Measurements from ENCODE around the gene RPRM.
A peak's percentile ranks its signal among the peaks of the same experiment; 100 is the strongest.

Gene RPRM

DNA sequence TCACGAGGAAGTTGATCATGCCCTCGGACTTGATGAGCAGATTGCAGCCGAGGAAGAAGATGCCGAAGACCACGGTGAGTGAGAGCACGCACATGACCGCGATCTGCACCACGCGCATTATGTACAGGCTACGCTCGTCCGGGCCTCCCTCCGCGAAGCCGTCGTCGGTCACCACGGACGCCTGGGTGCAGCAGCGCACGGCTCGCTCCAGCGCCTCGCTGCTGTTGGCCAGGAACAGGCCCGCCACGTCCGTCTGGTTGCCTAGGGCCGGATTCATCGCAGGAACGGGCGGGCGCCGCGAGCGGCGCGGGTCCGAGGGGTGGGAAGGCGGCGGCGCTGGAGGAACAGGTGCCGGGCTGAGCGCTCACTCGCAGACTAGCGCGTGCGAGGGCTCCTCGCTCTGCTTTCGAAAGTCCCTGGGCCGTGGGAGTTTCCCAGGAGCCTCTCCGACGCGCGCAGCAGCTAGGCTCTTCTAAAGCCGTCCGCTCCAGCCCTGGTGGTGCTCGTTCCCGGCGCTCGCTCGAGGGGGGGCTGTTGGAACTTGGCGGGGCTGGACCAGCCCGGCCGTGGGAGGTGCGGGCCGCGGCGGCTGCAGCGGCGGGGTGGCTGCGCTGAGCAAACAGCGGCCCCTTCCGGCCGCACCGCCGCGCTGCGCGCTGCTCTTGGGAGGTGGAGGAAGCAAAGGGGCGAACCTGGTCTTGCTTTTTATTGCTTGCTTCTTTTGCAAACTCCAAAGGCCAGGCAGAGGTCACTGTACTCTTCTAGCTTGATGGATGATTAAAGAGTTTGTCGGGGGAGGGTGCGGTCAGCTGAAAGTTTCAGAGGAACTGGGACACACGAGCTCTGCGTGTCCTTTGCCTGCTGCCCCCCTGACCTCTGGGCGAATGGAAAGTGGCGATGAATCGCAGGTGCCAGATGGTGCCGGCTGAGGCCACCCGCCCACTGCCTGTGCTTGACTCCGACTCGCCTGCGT lies at the start of gene RPRM:
TSS of gene RPRM (minus strand) at position 474 of the 973 bp plus-strand sequence. CDS start at position 277, 197 bp downstream.
- no peaks in the 10 kb centered on the region for H3K4me1 ChIP-seq (ENCODE audit: low read depth, poor library complexity, severe bottlenecking)
- peak within 1 kb of the TSS; percentile 32; the same call in 1 of the 2 replicates for H3K9ac ChIP-seq
- TF ChIP-seq, protein P1, sequence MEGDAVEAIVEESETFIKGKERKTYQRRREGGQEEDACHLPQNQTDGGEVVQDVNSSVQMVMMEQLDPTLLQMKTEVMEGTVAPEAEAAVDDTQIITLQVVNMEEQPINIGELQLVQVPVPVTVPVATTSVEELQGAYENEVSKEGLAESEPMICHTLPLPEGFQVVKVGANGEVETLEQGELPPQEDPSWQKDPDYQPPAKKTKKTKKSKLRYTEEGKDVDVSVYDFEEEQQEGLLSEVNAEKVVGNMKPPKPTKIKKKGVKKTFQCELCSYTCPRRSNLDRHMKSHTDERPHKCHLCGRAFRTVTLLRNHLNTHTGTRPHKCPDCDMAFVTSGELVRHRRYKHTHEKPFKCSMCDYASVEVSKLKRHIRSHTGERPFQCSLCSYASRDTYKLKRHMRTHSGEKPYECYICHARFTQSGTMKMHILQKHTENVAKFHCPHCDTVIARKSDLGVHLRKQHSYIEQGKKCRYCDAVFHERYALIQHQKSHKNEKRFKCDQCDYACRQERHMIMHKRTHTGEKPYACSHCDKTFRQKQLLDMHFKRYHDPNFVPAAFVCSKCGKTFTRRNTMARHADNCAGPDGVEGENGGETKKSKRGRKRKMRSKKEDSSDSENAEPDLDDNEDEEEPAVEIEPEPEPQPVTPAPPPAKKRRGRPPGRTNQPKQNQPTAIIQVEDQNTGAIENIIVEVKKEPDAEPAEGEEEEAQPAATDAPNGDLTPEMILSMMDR (conservative IDR thresholded peaks at IDR 0.05; ENCODE audit: low read depth, low read length): peak; percentile 79
- H3K27me3 ChIP-seq (ENCODE audit: insufficient read depth, low read depth): no peaks in the 10 kb centered on the region
- no peaks in the 10 kb centered on the region for H4K20me1 ChIP-seq (ENCODE audit: insufficient read depth)
- no peak within 1 kb of the TSS for H3K4me3 ChIP-seq (IDR thresholded peaks at IDR 0.05; ENCODE audit: insufficient read depth, low read depth, low read length)
- H3K27ac ChIP-seq: no peak within 1 kb of the TSS
- H3K79me2 ChIP-seq (ENCODE audit: insufficient read depth, low read depth): no peaks in the 10 kb centered on the region
- peak within 1 kb of the TSS; percentile 48 for H2AFZ ChIP-seq (ENCODE audit: low read depth)
- no peaks in the 10 kb centered on the region for H3K36me3 ChIP-seq (ENCODE audit: insufficient read depth)
- peak within 1 kb of the TSS; percentile 50; the same call in 1 of the 2 replicates for H3K4me2 ChIP-seq

DNA sequence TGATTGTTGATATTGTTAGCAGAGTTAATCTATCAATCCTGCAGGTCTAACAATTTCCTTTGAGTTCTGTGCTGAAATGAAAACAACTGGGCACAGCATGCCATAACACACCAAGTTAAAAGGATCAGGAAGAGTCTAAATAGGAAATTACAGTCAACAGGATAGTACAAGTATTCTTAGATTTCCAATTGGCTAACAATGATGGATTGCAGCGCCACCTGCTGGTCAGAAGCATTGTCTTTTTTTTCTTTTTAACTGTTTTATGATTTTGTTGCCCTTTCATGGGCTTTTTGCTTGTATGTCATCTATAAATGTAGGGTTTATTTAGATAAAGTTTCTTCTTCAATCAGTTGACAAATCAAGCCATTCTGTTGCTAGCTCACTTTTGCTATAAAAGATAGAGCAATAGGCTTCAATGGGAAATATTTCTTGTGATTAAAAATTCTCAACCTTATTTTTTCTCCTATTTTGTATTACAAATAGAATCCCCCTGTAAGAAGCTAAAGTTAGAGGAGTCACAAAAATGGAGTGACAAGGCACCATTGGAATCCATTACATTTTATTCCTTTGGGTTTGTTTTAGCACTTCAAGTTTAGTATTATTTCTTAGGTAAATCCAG lies 40.8 kb upstream of the RPRM start:
- Histone ChIP-seq H3K9ac (no peak overlapping the region), H3K4me2 (no peak overlapping the region), H3K79me2 (ENCODE audit: insufficient read depth, low read depth) (no peaks in the 10 kb centered on the region), H3K36me3 (ENCODE audit: insufficient read depth) (no peaks in the 10 kb centered on the region), H3K4me1 (ENCODE audit: low read depth, poor library complexity, severe bottlenecking) (no peaks in the 10 kb centered on the region), H3K27me3 (ENCODE audit: insufficient read depth, low read depth) (no peaks in the 10 kb centered on the region), H3K27ac (no peak overlapping the region), H3K4me3 (IDR thresholded peaks at IDR 0.05; ENCODE audit: insufficient read depth, low read depth, low read length) (no peak overlapping the region), H2AFZ (ENCODE audit: low read depth) (no peak overlapping the region), H4K20me1 (ENCODE audit: insufficient read depth) (no peaks in the 10 kb centered on the region)
- TF ChIP-seq, protein P1 (conservative IDR thresholded peaks at IDR 0.05; ENCODE audit: low read depth, low read length): peak; percentile 91

DNA sequence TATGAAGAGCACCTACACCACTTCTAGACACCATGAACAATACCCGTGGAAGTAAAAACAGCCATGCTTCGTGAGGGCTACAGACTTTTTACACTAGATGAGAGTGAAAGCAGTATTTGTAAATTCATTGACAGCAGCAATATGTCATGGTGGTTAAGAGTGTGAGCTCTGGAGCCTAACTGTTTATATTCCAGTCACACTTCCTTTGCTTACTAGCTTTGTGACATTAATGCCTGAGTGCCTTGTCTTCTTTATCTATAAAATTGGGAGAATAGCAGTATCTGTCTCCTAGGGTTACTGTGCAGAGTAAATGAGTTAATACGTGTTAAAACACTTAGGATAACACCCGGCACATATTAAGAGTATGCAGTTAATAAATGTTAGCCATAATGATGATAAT lies 33.8 kb upstream of the RPRM start:
- Histone ChIP-seq H3K4me3 (IDR thresholded peaks at IDR 0.05; ENCODE audit: insufficient read depth, low read depth, low read length) (no peak overlapping the region), H3K27ac (no peak overlapping the region), H3K4me1 (ENCODE audit: low read depth, poor library complexity, severe bottlenecking) (no peaks in the 10 kb centered on the region), H3K79me2 (ENCODE audit: insufficient read depth, low read depth) (no peaks in the 10 kb centered on the region), H4K20me1 (ENCODE audit: insufficient read depth) (no peaks in the 10 kb centered on the region), H3K9ac (no peak overlapping the region), H3K4me2 (no peak overlapping the region), H3K27me3 (ENCODE audit: insufficient read depth, low read depth) (no peaks in the 10 kb centered on the region), H2AFZ (ENCODE audit: low read depth) (no peak overlapping the region), H3K36me3 (ENCODE audit: insufficient read depth) (no peaks in the 10 kb centered on the region)
- TF ChIP-seq, protein P1 (conservative IDR thresholded peaks at IDR 0.05; ENCODE audit: low read depth, low read length): no peak

DNA sequence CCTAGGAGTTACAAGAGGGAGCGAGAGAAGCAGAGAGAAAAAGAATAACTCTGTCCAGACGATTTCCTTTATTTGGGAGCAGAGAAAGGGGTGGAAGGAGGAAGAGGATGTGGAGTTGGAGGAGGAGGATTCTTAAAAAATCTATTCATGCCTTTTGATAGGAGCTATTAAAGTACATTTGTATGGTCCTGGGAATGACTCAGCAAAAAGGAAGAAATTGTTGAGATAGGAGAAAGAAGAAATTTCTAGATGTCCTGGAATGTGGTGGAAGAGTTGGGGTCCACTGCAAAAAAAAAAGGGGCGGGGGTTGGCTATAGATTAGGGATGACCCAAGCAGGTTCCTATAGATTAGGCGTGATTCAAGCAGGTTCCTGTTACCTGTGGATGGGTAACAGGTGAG lies 32.4 kb upstream of the RPRM start:
- no peak overlapping the region for H3K9ac ChIP-seq
- no peaks in the 10 kb centered on the region for H3K79me2 ChIP-seq (ENCODE audit: insufficient read depth, low read depth)
- no peak overlapping the region for H2AFZ ChIP-seq (ENCODE audit: low read depth)
- TF ChIP-seq, protein P1 (conservative IDR thresholded peaks at IDR 0.05; ENCODE audit: low read depth, low read length): no peak
- H3K4me1 ChIP-seq (ENCODE audit: low read depth, poor library complexity, severe bottlenecking): no peaks in the 10 kb centered on the region
- H3K4me2 ChIP-seq: no peak overlapping the region
- no peaks in the 10 kb centered on the region for H3K36me3 ChIP-seq (ENCODE audit: insufficient read depth)
- no peak overlapping the region for H3K4me3 ChIP-seq (IDR thresholded peaks at IDR 0.05; ENCODE audit: insufficient read depth, low read depth, low read length)
- H4K20me1 ChIP-seq (ENCODE audit: insufficient read depth): no peaks in the 10 kb centered on the region
- no peaks in the 10 kb centered on the region for H3K27me3 ChIP-seq (ENCODE audit: insufficient read depth, low read depth)
- no peak overlapping the region for H3K27ac ChIP-seq
